ENCODE data around the gene SPAAR. TPM values are rescaled to one million over a fixed set of nuclear protein-coding genes. Genes with fewer than 3 reads are reported as not detected.
"Not testable (repeated sequence)": the region's sequence is repeated elsewhere in the genome, so short reads cannot be mapped to it uniquely, and the experiment has no call there.

SPAAR gene
- total and polyA plus RNA-seq, 4 donors: 0.65 to 2.4 (median 1.1) TPM

GRCh38 chr9:35932735-35933134 is 23.4 kb downstream of the SPAAR start:
- no peak overlapping the region for H3K9ac ChIP-seq (ENCODE audit: low read depth in 1 of 2, low read length in 2 of 2)
- H3K27me3 ChIP-seq (ENCODE audit: control insufficient read depth in 4 of 4, insufficient read depth in 4 of 4, low read length in 3 of 4): no peaks in the 10 kb centered on the region
- peaks cover 0 to 4% (median 0%) of the 10 kb centered on the region in 4 donors for H3K4me1 ChIP-seq (ENCODE audit: control insufficient read depth in 4 of 4, insufficient read depth in 4 of 4, low read length in 3 of 4)
- no peak for TF ChIP-seq ZBTB33 (IDR thresholded peaks at IDR 0.05)
- TF ChIP-seq YY1 (IDR thresholded peaks at IDR 0.05): no peak
- TF ChIP-seq EGR1 (IDR thresholded peaks at IDR 0.05; ENCODE audit: low read depth in 2 of 2): no peak
- TF ChIP-seq REST (IDR thresholded peaks at IDR 0.05): no peak
- no peak for TF ChIP-seq HNF4G (IDR thresholded peaks at IDR 0.05)
- no peak for TF ChIP-seq JUND (IDR thresholded peaks at IDR 0.05)
- no peak for TF ChIP-seq GABPA (IDR thresholded peaks at IDR 0.05 in 1 of 2, conservative IDR thresholded peaks at IDR 0.05 in 1 of 2)
- TF ChIP-seq HNF4A (conservative IDR thresholded peaks at IDR 0.05): no peak
- TF ChIP-seq TAF1 (conservative IDR thresholded peaks at IDR 0.05): no peak
- TF ChIP-seq CTCF (IDR thresholded peaks at IDR 0.05; ENCODE audit: low read depth, low read length, missing input control): no peak
- TF ChIP-seq SP1 (IDR thresholded peaks at IDR 0.05): no peak
- H3K9me3 ChIP-seq (ENCODE audit: control insufficient read depth in 4 of 4, low read length in 3 of 4): no peaks in the 10 kb centered on the region
- no peak overlapping the region for H3K27ac ChIP-seq (ENCODE audit: low read depth in 1 of 2, low read length in 2 of 2)
- no peak for DNase-seq (ENCODE audit: low spot score)
- no peak overlapping the region for H3K4me3 ChIP-seq (ENCODE audit: low read depth in 1 of 3, low read length in 3 of 3)
- H3K36me3 ChIP-seq (ENCODE audit: control insufficient read depth in 4 of 4, insufficient read depth in 3 of 4, low read depth in 1 of 4, low read length in 3 of 4): no peaks in the 10 kb centered on the region
- 92% methylated on average over 3 of the region's 3 CpGs for WGBS

- Histone ChIP-seq H3K4me1 (ENCODE audit: control insufficient read depth in 4 of 4, insufficient read depth in 4 of 4, low read length in 3 of 4) (peaks cover 0 to 4% (median 0%) of the 10 kb centered on the region in 4 donors), H3K9me3 (ENCODE audit: control insufficient read depth in 4 of 4, low read length in 3 of 4) (no peaks in the 10 kb centered on the region), H3K9ac (ENCODE audit: low read depth in 1 of 2, low read length in 2 of 2) (no peak overlapping the region), H3K36me3 (ENCODE audit: control insufficient read depth in 4 of 4, insufficient read depth in 3 of 4, low read depth in 1 of 4, low read length in 3 of 4) (no peaks in the 10 kb centered on the region), H3K4me3 (ENCODE audit: low read depth in 1 of 3, low read length in 3 of 3) (no peak overlapping the region), H3K27ac (ENCODE audit: low read depth in 1 of 2, low read length in 2 of 2) (no peak overlapping the region), H3K27me3 (ENCODE audit: control insufficient read depth in 4 of 4, insufficient read depth in 4 of 4, low read length in 3 of 4) (no peaks in the 10 kb centered on the region)
- DNase-seq (ENCODE audit: low spot score): no peak
- TF ChIP-seq RXRA (IDR thresholded peaks at IDR 0.05) (no peak), CTCF (IDR thresholded peaks at IDR 0.05; ENCODE audit: low read depth, low read length, missing input control) (no peak), FOXA2 (IDR thresholded peaks at IDR 0.05) (no peak), YY1 (IDR thresholded peaks at IDR 0.05) (no peak), TAF1 (conservative IDR thresholded peaks at IDR 0.05) (no peak), NR2F2 (IDR thresholded peaks at IDR 0.05) (no peak), MAX (IDR thresholded peaks at IDR 0.05) (no peak), GABPA (IDR thresholded peaks at IDR 0.05 in 1 of 2, conservative IDR thresholded peaks at IDR 0.05 in 1 of 2) (no peak), SP1 (IDR thresholded peaks at IDR 0.05) (no peak), JUND (IDR thresholded peaks at IDR 0.05) (no peak), FOXA1 (IDR thresholded peaks at IDR 0.05) (no peak)
- WGBS: 85% methylated on average over 4 of the region's 4 CpGs
These were observed 24.3 kb downstream of the SPAAR start for GRCh38 chr9:35933550-35934067.

- H3K9me3 ChIP-seq (ENCODE audit: control insufficient read depth in 4 of 4, low read length in 3 of 4); H3K4me3 ChIP-seq (ENCODE audit: low read depth in 1 of 3, low read length in 3 of 3); H3K27me3 ChIP-seq (ENCODE audit: control insufficient read depth in 4 of 4, insufficient read depth in 4 of 4, low read length in 3 of 4); H3K27ac ChIP-seq (ENCODE audit: low read depth in 1 of 2, low read length in 2 of 2); H3K4me1 ChIP-seq (ENCODE audit: control insufficient read depth in 4 of 4, insufficient read depth in 4 of 4, low read length in 3 of 4); H3K36me3 ChIP-seq (ENCODE audit: control insufficient read depth in 4 of 4, insufficient read depth in 3 of 4, low read depth in 1 of 4, low read length in 3 of 4); H3K9ac ChIP-seq (ENCODE audit: low read depth in 1 of 2, low read length in 2 of 2); DNase-seq (ENCODE audit: low spot score): not testable (repeated sequence)
- WGBS: 94% methylated on average over 6 of the region's 6 CpGs
These were observed 24.8 kb downstream of the SPAAR start for GRCh38 chr9:35934069-35934468.

All from liver (tissue), 9 donors.